Thoracic aorta (tissue), 2 donors: ENCODE data around the gene CSF2RB. TPM values are rescaled to one million over a fixed set of nuclear protein-coding genes. Genes with fewer than 3 reads are reported as not detected.
"Not testable (repeated sequence)": the region's sequence is repeated elsewhere in the genome, so short reads cannot be mapped to it uniquely, and the experiment has no call there.

Source experiments
- ATAC-seq: fragments of 150-250 bp; one replicate; pipeline ENCODE4 v1.8.0; 2017; ENCODE audit warnings: low read depth; ENCODE audit not compliant: insufficient number of reproducible peaks, low FRiP score
- DNase-seq: peaks from one replicate; pipeline ENCODE4 v3.0.0-alpha.2; 2020; ENCODE audit warnings: low spot score
- H3K27ac ChIP-seq, 2 donors: fragments of 200-600 bp; sonication (generic); 1 replicate in 1 of 2; 2 replicates in 1 of 2; pipeline ENCODE4 v1.5.1; 2016; ENCODE audit warnings: mild to moderate bottlenecking in 2 of 2, moderate library complexity in 2 of 2
- H3K27me3 ChIP-seq: fragments of 200-600 bp; sonication (generic); replicated peaks from 2 replicates; pipeline ENCODE4 v1.6.0; 2016; ENCODE audit warnings: mild to moderate bottlenecking; ENCODE audit not compliant: insufficient read depth
- H3K36me3 ChIP-seq: fragments of 200-600 bp; sonication (generic); one replicate; pipeline ENCODE4 v1.5.1; 2016
- H3K4me1 ChIP-seq, 2 donors: fragments of 200-600 bp; sonication (generic); 1 replicate in 1 of 2; 2 replicates in 1 of 2; pipeline versions ENCODE4 v1.5.1 to v1.6.0; 2016; ENCODE audit warnings: low read depth in 2 of 2, mild to moderate bottlenecking in 1 of 2; ENCODE audit not compliant: control insufficient read depth in 1 of 2
- H3K4me3 ChIP-seq: fragments of 200-600 bp; sonication (generic); 2 replicates; pipeline ENCODE4 v1.5.1; 2016; ENCODE audit warnings: mild to moderate bottlenecking
- H3K9me3 ChIP-seq: fragments of 200-600 bp; sonication (generic); 2 replicates; pipeline ENCODE4 v1.5.1; 2016
- CTCF ChIP-seq: fragments of 200-600 bp; sonication (generic); IDR thresholded peaks from one replicate; pipeline ENCODE4 v1.5.1; 2019; ENCODE audit warnings: antibody characterized with exemption
- total RNA-seq, 2 donors: library from RNA; depleted of rRNA; stranded (reverse); fragments of >200 nt; gene quantifications; one replicate each; pipeline versions ENCODE4 v1.1.0 to v1.2.3, GENCODE V29; 2016

Gene CSF2RB
- total RNA-seq, 2 donors from 2014 or later, result 13.0 to 21.4 TPM

- no peak overlapping the region for H3K27ac ChIP-seq
- TF ChIP-seq CTCF, result no peak
- ATAC-seq, result no peak
- no peaks in the 10 kb centered on the region for H3K4me1 ChIP-seq
- no peaks in the 10 kb centered on the region for H3K36me3 ChIP-seq
- H3K4me3 ChIP-seq, result no peak overlapping the region
- H3K9me3 ChIP-seq, result peaks cover 6% of the 10 kb centered on the region
- no peaks in the 10 kb centered on the region for H3K27me3 ChIP-seq
- no peak for DNase-seq
These were observed 74.8 kb downstream of the CSF2RB start for GRCh38 chr22:36988075-36988832.

- not testable (repeated sequence) for H3K4me3 ChIP-seq, H3K4me1 ChIP-seq, H3K27me3 ChIP-seq, ATAC-seq, H3K36me3 ChIP-seq, H3K9me3 ChIP-seq, DNase-seq, H3K27ac ChIP-seq
These were observed 75.6 kb downstream of the CSF2RB start for GRCh38 chr22:36989012-36989411.

Other genes with a start within 250 kb of the CSF2RB start
- gene CACNG2, start 209.9 kb upstream of the CSF2RB start, total RNA-seq, result not detected
- gene IFT27, start 137.5 kb upstream of the CSF2RB start, total RNA-seq, result 10 to 100 TPM; 15.0 to 16.0 TPM
- gene PVALB, start 96.6 kb upstream of the CSF2RB start, total RNA-seq, result not detected
- gene NCF4, start 52.6 kb upstream of the CSF2RB start, total RNA-seq, result 10 to 100 TPM; 38.1 to 68.8 TPM
- 10 to 100 TPM in 1 of 2 donors, 1 to 10 TPM in 1; 8.5 to 26.9 TPM for gene TST, start 105.8 kb downstream of the CSF2RB start, total RNA-seq
- 100 to 1,000 TPM in 1 of 2 donors, 10 to 100 TPM in 1; 70.1 to 108 TPM for gene MPST, start 106.1 kb downstream of the CSF2RB start, total RNA-seq
- gene KCTD17, start 138.1 kb downstream of the CSF2RB start, total RNA-seq, result 10 to 100 TPM; 16.7 to 32.4 TPM
- not detected for gene TMPRSS6, start 196.1 kb downstream of the CSF2RB start, total RNA-seq
- gene IL2RB, start 236.3 kb downstream of the CSF2RB start, total RNA-seq, result 10 to 100 TPM in 1 of 2 donors, 1 to 10 TPM in 1; 2.0 to 13.1 TPM